T-helper 1 cell treated with Interleukin-12 subunit alpha and Interleukin-12 subunit beta and Interleukin-4 antibody, amounts not matched to agents 30 μg/mL and 1 μg/mL, for 36 hours (primary cell): ENCODE results near the gene LHCGR.

ENCODE experiments used
- H3K27ac Mint-ChIP-seq: one replicate; pipeline ENCODE4 v1.8.0; 2021; ENCODE audit warnings: mild to moderate bottlenecking, mixed read lengths
- H3K27me3 Mint-ChIP-seq: one replicate; pipeline ENCODE4 v1.8.0; 2021; ENCODE audit warnings: low read depth, mixed read lengths
- H3K36me3 Mint-ChIP-seq: one replicate; pipeline ENCODE4 v1.8.0; 2021; ENCODE audit warnings: low read depth, mixed read lengths
- H3K4me1 Mint-ChIP-seq: one replicate; pipeline ENCODE4 v1.8.0; 2021; ENCODE audit warnings: low read depth, mixed read lengths
- H3K4me3 Mint-ChIP-seq: one replicate; pipeline ENCODE4 v1.8.0; 2021; ENCODE audit warnings: mild to moderate bottlenecking, moderate library complexity, mixed read lengths
- H3K9me3 Mint-ChIP-seq: one replicate; pipeline ENCODE4 v1.8.0; 2021; ENCODE audit warnings: mixed read lengths

Gene LHCGR

GRCh38 chr2:48755473-48755872 lies at the start of gene LHCGR:
Gene LHCGR (minus strand): TSS chr2:48755724. CDS start chr2:48755671, 53 bp downstream.
- Mint-ChIP-seq H3K27me3 (peaks cover 33% of the 10 kb centered on the region), H3K4me1 (no peaks in the 10 kb centered on the region), H3K27ac (no peak within 1 kb of the TSS), H3K9me3 (no peaks in the 10 kb centered on the region), H3K4me3 (no peak within 1 kb of the TSS), H3K36me3 (no peaks in the 10 kb centered on the region)

GRCh38 chr2:48799601-48800000 lies 44.1 kb upstream of the LHCGR start:
- Mint-ChIP-seq H3K27ac (no peak overlapping the region), H3K4me1 (no peaks in the 10 kb centered on the region), H3K36me3 (no peaks in the 10 kb centered on the region), H3K9me3 (no peaks in the 10 kb centered on the region), H3K27me3 (no peaks in the 10 kb centered on the region), H3K4me3 (no peak overlapping the region)

GRCh38 chr2:48795065-48795464 lies 39.5 kb upstream of the LHCGR start:
- no peaks in the 10 kb centered on the region for H3K27me3 Mint-ChIP-seq
- no peak overlapping the region for H3K27ac Mint-ChIP-seq
- H3K4me1 Mint-ChIP-seq, result no peaks in the 10 kb centered on the region
- no peaks in the 10 kb centered on the region for H3K36me3 Mint-ChIP-seq
- H3K4me3 Mint-ChIP-seq, result no peak overlapping the region
- H3K9me3 Mint-ChIP-seq, result no peaks in the 10 kb centered on the region

- Mint-ChIP-seq H3K27me3 (no peaks in the 10 kb centered on the region), H3K9me3 (no peaks in the 10 kb centered on the region), H3K27ac (no peak overlapping the region), H3K36me3 (no peaks in the 10 kb centered on the region), H3K4me1 (no peaks in the 10 kb centered on the region), H3K4me3 (no peak overlapping the region)
Observed at GRCh38 chr2:48793671-48794070, 38.1 kb upstream of the LHCGR start.

- no peaks in the 10 kb centered on the region for H3K27me3 Mint-ChIP-seq
- no peak overlapping the region for H3K27ac Mint-ChIP-seq
- H3K9me3 Mint-ChIP-seq, result no peaks in the 10 kb centered on the region
- no peak overlapping the region for H3K4me3 Mint-ChIP-seq
- no peaks in the 10 kb centered on the region for H3K36me3 Mint-ChIP-seq
- no peaks in the 10 kb centered on the region for H3K4me1 Mint-ChIP-seq
Observed at GRCh38 chr2:48792030-48792429, 36.5 kb upstream of the LHCGR start.

- Mint-ChIP-seq H3K4me1 (no peaks in the 10 kb centered on the region), H3K27ac (no peak overlapping the region), H3K4me3 (no peak overlapping the region)
Observed at GRCh38 chr2:48790407-48791170, 35.1 kb upstream of the LHCGR start.

GRCh38 chr2:48787580-48787979 lies 32.1 kb upstream of the LHCGR start:
- Mint-ChIP-seq H3K36me3 (no peaks in the 10 kb centered on the region), H3K9me3 (no peaks in the 10 kb centered on the region), H3K4me3 (no peak overlapping the region), H3K27ac (no peak overlapping the region), H3K4me1 (no peaks in the 10 kb centered on the region), H3K27me3 (no peaks in the 10 kb centered on the region)

More at GRCh38 chr2:48790407-48791170, 35.1 kb upstream of the LHCGR start:
- Mint-ChIP-seq H3K36me3 (no peaks in the 10 kb centered on the region), H3K9me3 (no peaks in the 10 kb centered on the region), H3K27me3 (no peaks in the 10 kb centered on the region)

GRCh38 chr2:48781366-48781765 lies 25.8 kb upstream of the LHCGR start:
- Mint-ChIP-seq H3K27ac (no peak overlapping the region), H3K9me3 (no peaks in the 10 kb centered on the region), H3K4me3 (no peak overlapping the region), H3K36me3 (no peaks in the 10 kb centered on the region), H3K4me1 (no peaks in the 10 kb centered on the region), H3K27me3 (no peaks in the 10 kb centered on the region)

- H3K36me3 Mint-ChIP-seq, result no peaks in the 10 kb centered on the region
- no peaks in the 10 kb centered on the region for H3K27me3 Mint-ChIP-seq
- no peak overlapping the region for H3K4me3 Mint-ChIP-seq
- no peaks in the 10 kb centered on the region for H3K4me1 Mint-ChIP-seq
- H3K9me3 Mint-ChIP-seq, result no peaks in the 10 kb centered on the region
- H3K27ac Mint-ChIP-seq, result no peak overlapping the region
Observed at GRCh38 chr2:48779019-48779716, 23.6 kb upstream of the LHCGR start.

GRCh38 chr2:48774251-48774650 lies 18.7 kb upstream of the LHCGR start:
- H3K9me3 Mint-ChIP-seq, result no peaks in the 10 kb centered on the region
- no peaks in the 10 kb centered on the region for H3K4me1 Mint-ChIP-seq
- H3K27ac Mint-ChIP-seq, result no peak overlapping the region
- H3K4me3 Mint-ChIP-seq, result no peak overlapping the region
- H3K27me3 Mint-ChIP-seq, result no peaks in the 10 kb centered on the region
- H3K36me3 Mint-ChIP-seq, result no peaks in the 10 kb centered on the region

GRCh38 chr2:48771241-48772014 lies 15.9 kb upstream of the LHCGR start:
- no peaks in the 10 kb centered on the region for H3K4me1 Mint-ChIP-seq
- H3K27me3 Mint-ChIP-seq, result no peaks in the 10 kb centered on the region
- H3K27ac Mint-ChIP-seq, result no peak overlapping the region
- no peak overlapping the region for H3K4me3 Mint-ChIP-seq
- no peaks in the 10 kb centered on the region for H3K9me3 Mint-ChIP-seq
- H3K36me3 Mint-ChIP-seq, result no peaks in the 10 kb centered on the region

- Mint-ChIP-seq H3K4me3 (no peak overlapping the region), H3K27ac (no peak overlapping the region)
Observed at GRCh38 chr2:48770181-48770580, 14.7 kb upstream of the LHCGR start.

GRCh38 chr2:48768669-48769068 lies 13.1 kb upstream of the LHCGR start:
- Mint-ChIP-seq H3K4me3 (no peak overlapping the region), H3K9me3 (peaks cover 7% of the 10 kb centered on the region), H3K4me1 (no peaks in the 10 kb centered on the region), H3K36me3 (no peaks in the 10 kb centered on the region), H3K27ac (no peak overlapping the region), H3K27me3 (no peaks in the 10 kb centered on the region)

More at GRCh38 chr2:48770181-48770580, 14.7 kb upstream of the LHCGR start:
- no peaks in the 10 kb centered on the region for H3K4me1 Mint-ChIP-seq
- H3K36me3 Mint-ChIP-seq, result no peaks in the 10 kb centered on the region
- no peaks in the 10 kb centered on the region for H3K9me3 Mint-ChIP-seq
- no peaks in the 10 kb centered on the region for H3K27me3 Mint-ChIP-seq

- H3K4me3 Mint-ChIP-seq, result no peak overlapping the region
- no peaks in the 10 kb centered on the region for H3K4me1 Mint-ChIP-seq
- H3K27ac Mint-ChIP-seq, result no peak overlapping the region
- peaks cover 7% of the 10 kb centered on the region for H3K9me3 Mint-ChIP-seq
- H3K27me3 Mint-ChIP-seq, result no peaks in the 10 kb centered on the region
- H3K36me3 Mint-ChIP-seq, result no peaks in the 10 kb centered on the region
Observed at GRCh38 chr2:48767330-48767729, 11.8 kb upstream of the LHCGR start.

- Mint-ChIP-seq H3K9me3 (peaks cover 7% of the 10 kb centered on the region), H3K4me3 (no peak overlapping the region), H3K36me3 (no peaks in the 10 kb centered on the region), H3K27me3 (peaks cover 17% of the 10 kb centered on the region), H3K4me1 (no peaks in the 10 kb centered on the region), H3K27ac (no peak overlapping the region)
Observed at GRCh38 chr2:48760826-48761225, 5.3 kb upstream of the LHCGR start.
